ENCODE measurements around the gene DUSP2.

DUSP2 gene

DNA sequence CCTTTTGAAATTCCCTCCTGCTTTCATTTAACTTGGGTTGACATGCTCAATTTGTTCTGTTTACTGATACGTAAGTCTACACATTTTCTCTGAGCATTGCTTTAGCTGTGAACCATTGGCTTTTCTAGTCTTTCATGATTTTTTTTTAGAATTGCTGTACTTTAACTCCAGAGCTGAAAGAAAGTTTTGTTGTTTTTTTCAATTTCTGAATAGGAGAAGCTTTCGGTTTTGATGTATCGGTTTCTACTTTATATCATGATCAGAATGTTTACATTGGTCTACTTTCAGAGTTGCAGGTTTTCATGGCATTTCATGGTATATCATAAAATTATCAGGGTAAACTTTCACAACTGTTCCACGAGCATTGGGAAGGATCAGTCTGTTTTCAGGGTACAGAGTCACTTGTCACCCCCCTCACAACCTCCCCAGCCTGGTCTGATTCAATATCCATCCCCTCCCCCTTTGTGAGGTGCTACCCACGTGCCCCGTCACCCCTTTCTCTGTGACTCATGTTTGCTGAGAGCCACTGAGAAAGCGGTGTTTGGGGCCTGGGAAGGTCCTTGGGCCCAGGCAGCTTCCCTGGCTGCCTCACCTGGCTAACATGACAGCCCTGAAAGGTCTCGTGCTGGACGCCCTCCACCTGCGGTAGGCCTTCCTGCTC, 14.0 kb downstream of the DUSP2 start:
- DNase-seq: no peak

DNA sequence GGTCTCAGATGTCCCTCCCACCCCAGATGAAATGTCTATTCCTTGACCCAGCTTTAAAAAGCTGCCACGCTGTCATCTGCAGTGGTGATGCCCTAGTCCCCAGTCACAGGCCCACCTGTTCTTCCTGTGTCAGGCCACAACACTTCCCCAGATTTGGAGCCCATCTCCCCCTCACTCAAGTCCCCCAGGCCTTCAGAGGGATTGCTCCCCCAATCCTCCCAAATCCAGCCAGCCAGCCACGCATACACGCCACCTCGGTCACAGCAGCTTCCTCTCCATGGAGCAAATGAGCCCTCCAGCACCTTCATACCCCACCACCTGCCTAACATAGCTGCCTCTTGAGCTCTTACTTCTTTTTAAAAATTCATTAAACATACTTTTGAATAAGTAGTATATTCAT, 14.8 kb downstream of the DUSP2 start:
- no peak for DNase-seq

DNA sequence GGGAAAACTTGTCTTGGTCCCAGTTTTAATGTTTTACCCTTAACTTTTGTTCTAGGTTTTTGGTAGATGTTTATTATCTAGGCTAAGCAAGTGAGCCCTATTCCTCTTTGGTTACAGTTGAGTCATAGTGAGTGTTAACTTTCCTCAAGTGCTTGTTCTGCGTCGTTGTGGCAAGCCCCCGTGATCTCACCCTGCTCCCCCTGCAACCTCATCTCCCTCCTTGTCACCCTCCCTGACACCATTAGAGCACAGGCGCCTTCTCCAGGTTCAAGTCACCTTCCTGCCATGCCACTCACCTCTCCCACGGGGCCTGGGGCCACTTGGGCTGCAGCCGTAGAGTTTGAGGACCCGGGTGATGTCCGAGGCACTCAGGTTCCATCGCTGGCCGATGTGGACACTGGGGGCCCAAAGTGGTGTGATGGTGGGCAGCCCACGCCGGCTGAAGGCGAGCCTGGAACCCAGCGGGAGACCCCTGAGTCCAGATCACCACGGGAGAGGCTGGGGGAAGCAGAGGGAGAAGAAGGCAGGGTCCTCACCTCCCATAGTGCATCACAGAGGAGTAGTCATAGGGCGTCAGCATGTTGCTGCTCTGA, 15.6 kb downstream of the DUSP2 start:
- no peak for DNase-seq

DNA sequence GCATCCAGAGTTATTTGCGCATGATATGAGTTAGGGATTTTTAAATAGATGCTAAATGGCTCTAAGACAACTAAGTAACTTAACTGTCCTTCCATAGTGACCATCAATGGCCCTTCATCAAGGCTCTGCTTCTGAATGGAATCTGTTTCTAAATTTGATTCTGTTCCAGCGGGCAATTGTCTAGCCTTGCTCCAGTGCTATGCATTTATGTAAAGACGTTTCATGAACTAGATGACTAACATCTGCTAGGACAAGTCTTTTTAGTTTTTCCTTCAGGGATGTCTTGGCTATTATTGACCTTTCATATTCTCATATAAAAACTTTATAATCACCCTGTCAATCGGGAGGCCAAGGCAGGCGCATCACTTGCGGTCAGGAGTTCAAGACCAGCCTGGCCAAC, 16.8 kb downstream of the DUSP2 start:
- no peak for DNase-seq

DNA sequence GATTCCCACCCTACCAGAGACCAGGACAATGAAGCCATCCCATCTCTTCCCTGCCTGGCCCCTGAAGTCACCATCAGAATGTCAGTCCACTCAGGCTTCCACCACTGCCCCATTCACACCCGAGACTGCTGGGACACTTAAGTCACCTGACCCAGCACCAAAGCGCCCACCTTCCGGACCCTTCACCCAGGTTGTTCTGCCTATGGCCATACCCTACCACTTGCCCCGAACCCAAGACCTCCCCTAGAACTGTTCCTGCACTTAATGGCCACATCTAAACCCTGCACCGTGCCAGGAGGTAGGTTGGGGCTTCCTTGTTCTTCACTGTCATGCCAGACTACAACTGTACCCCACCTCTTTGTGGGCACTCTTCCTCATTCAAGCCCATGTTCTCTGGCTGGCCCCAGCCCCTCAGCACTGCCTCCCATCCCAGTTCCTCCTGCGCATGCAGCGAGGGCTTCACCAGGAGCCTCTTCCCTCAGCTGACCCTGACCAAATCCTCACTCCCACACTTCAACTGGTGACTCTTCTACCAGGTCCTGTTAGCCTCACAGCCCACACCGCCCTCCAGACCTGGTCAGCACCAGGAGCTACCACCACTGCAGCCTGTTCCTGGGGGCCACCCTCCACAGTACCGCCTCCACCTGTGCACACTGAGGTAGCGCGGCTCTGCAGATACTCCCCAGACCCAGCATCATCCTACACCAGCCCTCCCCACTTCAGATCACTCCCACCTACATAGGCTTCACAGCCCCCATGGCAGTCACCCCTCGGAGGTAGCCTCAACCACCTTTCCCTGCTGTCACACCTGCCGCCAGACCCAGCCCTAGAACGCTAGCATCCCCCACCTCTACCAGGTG, 20.6 kb downstream of the DUSP2 start:
- no peak for DNase-seq

DNA sequence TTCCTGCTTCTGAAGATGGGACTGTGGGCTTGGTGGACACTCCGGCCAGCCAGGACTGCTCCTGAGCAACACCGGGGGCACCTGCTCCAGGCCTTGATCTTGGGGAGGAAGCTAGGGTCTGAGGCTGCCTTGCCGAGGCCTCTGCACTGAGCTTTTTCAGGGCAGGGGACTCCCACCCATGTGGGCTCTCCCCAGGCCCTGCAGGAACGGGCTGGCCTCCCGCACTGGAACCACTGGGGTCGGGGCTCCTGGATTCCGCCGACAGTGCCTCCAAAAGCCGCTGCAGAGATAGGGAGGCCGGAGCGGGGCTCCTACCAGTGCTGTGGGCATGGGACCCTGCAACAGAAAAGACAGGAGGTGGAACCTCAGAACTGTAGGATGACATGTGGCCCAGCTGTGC, 21.3 kb downstream of the DUSP2 start:
- DNase-seq: no peak

DNA sequence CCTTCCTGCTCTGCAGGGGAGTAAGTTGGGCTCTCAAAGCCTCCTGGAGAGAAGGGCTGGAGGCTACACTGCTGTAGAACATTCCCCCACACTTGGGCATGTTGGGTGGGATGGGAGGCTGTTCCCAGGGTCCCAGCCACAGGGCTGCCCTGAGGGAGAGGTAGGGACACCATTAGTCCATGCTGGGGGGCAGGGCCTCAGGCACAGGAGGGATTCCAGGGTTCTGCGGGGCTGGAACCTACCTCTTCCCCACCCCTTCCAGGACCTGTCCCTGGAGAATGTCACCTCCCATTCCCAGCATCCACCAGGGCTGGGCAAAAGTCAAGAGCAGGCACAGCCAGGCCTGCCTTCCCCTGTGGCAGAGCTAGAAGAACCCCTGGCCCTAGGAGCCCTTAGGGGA, 21.9 kb downstream of the DUSP2 start:
- no peak for DNase-seq

DNA sequence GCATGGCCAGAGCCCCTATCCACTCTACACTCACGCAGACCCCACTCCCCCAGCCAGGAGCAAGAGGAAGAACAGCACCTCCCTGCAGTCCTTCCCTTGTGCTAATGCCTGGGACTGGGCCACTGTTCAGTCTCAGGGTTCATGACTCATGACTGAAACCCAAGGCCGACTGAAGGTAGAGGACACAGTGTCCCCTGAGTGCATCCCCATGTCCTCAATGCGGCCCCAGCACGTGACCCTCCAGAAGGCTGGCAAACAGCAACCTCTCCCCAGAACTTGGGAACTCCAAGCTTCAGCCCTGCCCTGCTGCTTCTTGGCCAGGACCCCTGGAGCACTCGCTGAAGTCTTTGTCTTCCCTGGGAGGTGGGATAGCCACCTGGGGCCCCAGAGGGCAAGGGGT, 22.8 kb downstream of the DUSP2 start:
- DNase-seq: no peak

DNA sequence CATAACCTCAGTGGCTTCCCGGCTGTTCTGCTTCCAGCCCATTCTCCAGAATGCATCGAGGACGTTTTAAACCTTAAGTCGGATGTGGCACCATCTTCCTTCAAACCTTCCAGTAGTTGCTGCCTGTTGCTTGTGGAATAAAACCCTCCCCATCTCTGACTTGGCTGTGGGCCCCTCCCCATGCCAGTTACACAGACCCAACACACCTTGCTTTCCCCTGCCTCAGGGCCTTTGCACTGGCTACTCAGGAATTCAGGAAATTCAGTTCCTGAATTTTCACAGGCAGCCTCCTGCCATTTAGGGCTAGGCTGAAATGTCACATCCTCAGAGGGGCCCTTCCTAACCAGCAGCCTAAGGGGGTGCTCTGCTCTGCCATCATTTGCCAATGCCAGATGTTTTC, 23.8 kb downstream of the DUSP2 start:
- no peak for DNase-seq

DNA sequence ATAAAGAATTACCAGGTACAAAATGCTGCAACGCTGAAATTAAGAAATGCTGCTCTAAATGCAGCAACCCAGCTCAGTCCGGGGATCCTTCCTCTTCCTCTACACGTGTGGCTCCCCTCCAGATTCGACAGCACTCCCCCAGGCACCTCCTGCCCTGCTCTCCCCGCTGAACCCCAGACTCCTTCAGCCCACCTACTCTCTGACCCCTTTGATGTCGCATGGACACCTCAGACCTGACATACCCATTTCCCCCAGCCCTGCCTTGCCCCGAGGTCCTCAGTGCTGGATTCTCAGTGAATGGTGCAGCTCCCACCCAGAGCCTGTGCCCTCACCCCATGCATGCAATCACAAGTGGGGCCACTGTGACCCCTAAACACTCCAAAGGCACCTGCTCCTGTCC, 24.2 kb downstream of the DUSP2 start:
- DNase-seq: no peak

DNA sequence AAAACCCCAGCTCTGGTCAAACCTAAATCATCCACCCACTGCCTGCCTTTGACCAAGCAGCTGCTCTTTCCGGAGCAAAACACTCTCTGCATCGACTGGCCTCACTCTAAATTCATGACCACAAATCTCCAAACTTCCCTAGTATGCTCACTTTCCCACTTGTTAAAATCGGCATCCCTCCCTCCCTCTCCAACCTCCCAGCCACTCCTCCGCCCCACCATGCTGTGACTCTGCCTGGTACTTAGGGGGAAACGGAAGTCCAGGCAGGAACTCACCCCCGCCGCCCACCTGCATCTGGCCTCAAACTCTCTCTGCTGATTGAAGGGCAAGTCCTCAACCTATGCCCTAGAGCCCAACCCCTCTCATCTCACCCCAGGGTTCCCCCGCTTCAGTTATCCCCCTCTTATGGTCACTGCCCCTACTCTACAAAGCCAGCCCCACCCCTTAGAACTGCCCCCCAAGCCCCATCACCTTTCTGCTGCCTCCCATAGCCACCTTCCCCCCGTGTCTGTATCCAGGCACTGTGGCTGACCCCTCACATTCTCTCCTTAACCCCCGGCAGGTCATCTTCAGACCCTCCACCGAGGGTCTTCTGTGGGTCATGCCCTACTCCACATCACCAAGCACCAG, 25.0 kb downstream of the DUSP2 start:
- no peak for DNase-seq

DNA sequence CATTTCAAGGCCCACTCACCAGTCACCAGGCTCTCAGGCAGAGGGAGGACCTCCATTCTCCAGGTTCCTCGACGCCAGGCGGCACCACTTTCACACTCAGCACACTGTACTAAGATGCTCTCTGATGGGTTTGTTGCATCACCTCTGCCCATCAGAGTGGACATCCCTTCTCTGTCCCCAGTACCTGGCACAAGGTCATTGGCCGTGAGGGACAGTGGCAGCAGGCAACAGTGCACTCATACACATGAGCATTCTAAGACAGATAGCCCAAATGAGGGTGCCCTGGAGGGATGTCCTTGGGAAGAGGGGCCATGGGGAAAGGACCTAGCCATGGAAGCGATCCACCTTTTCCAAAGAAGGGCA, 25.9 kb downstream of the DUSP2 start:
- no peak for DNase-seq

DNA sequence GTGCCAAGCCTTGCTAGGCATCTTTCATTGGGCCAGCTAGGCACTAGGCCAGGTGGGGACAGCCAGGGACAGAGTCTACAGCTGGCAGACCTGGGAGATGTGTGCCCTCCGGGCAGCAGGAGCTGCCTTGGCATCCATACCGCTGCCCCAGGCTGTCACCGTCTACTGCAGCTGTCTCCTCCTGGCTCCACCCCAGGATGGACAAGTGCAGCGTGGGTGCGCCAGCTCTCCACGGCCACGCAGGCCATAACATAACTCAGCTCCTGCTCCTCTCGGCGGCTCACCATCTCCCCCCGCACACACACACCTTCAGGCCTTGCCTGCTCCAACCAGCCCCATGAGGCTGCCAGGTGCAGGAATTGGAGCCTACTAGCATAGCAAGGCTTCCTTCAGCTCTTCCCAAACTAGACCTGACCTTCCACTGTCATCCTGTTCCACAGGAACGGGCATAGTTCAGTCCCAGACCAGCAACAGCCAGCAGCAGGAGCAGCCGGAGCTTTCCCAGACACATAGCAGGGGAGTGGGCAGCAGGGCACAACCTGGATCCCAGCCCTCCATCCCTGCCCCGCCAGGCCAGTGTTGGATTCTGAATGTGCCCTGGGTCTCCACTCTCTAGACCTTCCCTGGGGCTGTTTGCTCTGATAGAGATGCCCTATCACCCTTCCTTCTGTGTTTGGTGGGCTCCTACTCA, 26.4 kb downstream of the DUSP2 start:
- no peak for DNase-seq

DNA sequence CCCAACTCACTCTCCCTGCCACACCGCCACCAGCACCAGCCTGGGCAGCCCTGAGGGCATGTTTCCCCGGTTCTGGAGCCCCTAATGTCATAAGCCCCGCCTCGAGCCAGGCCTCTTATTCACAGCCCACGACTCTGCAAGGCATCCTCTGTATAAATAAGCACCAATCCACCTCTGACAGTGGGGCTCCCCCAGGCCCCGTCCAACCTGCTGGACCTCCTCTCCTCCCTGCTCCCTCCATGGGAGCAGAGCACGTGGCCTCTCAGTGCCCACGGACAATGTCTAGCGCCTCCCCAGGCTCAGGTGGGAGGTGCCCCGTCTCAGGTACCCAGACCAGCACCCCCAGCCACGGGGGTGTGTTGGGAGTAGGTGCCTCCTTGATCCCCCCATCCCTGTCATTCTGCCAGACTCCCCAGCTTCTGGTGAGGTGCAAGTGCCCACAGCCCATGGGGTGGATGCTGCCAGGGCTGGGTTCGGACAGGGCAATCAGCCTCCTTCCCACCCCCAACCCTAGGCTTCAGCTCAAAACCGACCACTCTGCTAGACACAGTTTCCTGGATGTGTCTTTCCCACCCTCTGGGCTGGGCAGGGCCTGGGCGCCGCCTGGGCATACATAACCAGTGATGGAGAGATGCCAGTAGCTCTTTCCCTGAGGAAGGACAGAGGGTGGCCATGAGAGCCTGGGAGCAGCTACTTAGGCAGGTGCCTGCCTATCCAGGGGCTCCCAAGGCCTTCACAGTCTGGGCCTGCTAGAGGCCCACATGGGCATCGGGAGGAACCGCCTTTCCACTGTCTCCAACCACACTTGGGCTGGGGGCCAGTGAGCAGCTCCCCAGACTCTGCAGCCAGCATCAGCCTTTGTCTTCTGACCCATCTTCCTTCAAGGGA, 27.3 kb downstream of the DUSP2 start:
- DNase-seq: no peak

DNA sequence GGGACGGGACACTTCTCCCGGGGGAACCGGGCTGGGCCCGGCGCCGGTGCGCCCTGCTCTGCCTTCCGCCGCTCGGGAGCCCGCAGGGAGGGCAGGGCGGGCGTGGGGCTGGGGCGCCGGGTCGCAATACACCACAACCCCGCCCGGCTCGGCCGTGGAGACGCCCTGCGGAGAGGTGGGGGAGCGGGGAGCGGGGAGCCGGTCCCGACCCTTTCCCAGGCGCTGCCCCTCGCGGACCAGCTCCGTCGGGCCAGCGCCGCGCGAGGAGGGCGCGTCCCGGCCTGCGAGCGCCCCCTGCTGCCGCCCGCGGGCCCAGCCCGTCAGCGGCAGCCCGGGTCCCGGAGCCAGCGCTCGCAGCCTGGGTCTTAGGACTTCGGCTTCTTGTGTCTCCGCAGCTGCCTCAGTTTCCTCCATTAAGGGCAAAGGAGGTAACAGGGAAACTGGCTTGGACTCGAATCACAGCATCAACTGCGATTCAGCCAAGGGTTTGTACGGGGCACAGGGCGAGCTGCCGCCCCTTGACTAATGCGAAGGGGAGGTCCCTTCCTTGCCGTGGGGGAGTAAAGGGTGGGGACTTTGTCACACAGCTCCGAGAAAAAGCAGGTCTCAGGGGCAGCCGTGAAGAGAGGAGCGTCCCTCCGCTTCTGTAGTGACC, 28.2 kb downstream of the DUSP2 start:
- DNase-seq: peak; percentile 28

DNA sequence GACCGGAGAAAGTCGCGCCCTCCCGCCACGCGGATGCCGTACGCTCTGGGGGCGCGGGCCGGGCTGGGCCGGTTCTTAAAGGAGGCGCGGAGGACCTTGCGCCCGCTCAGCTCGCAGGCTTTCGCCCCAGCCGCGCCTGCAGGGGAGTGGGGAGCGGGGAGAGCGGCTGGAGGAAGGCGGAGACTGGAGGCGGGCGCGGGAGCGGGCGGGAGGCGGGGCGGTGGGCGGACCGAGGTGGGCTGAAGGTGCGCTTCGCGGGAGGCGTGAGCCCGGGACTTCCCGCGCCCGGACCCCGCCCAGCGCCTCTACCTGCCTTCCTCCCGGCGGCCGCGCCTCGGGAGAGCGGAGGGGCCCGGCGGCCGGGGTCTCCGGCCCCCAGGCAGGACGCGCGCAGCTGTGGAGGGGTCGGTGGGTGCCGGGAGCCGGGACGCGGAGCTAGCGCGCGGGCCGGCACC, 28.8 kb downstream of the DUSP2 start, which contains the start of gene ADRA2B:
ADRA2B (minus strand) TSS at position 148 of the 455 bp plus-strand sequence. CDS start 422 bp downstream, outside the sequence.
- DNase-seq: peak; percentile 30

DNA sequence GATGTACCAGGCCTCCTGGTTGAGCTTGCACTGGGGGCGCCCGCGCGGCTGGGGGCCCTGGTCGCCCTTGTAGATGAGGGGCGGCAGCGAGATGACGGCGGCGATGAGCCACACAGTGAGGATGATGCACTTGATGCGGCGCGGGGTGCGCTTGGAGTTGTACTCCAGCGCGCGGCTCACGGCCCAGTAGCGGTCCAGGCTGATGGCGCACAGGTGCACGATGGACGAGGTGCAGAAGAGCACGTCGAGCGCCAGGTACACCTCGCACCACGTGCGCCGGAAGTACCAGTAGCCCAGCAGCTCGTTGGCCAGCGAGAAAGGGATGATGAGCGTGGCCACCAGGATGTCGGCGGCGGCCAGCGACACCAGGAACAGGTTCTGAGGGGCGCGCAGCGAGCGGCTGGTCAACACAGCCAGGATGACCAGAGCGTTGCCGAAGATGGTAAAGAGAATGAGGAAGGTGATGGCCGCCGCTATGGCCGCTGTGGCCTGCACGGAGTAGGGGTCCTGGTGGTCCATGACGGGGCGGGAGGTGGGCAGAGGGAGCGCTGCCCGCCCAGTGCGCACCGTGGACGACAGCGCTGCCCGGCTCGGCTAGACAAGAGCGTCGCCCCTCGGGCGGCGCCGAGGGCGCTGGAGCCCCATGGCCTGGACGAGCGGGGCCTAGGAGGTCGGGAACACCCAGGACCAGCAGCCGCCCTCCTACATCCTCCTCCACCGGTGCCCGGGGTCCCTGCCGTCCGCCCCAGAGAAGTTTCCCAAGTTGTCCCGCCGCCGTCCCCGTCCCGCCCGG, 29.4 kb downstream of the DUSP2 start:
- no peak for DNase-seq

DNA sequence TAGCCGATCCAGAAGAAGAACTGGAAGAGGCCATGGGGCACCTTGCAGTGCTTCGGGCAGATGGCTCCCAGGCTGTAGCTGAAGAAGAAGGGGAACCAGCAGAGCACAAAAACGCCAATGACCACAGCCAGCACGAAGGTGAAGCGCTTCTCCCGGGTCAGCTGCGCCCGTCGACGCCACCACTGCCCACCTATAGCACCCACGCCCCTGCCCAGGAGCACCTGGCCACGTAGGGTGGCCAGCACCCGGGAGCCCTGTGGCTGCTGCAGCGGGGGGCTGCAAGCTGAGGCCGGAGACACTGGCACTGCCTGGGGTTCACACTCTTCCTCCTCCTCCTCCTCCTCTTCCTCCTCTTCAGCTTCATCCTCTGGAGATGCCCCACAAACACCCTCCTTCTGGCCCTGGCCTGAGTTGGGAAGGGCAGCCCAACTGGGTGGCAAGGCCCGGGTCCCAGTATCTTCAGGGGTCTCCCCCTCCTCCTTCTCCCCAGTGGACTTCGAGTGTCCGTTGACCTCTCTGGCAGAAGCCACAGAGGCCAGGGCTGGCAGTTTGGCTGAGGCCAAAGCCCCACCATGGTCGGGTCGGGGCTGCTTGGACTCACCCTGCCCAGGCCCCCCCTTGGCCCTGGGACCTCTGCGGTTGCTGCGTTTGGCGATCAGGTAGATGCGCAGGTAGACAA, 30.2 kb downstream of the DUSP2 start:
- no peak for DNase-seq

DNA sequence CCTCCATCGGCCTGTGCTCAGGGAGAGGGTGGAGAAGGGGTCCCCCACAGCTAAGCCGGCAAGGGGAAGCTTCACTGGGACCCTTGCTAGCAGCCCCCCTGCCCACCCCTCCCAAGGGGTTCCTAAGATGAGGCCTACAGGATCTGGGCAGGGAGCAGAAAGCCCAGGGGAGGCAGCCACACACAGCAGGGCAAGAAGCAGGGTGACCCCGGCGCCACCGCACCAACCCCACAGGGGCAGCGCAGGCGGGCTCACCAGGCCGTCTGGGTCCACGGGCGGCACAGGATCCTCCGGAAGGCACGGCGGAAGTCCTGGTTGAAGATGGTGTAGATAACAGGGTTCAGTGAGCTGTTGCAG, 30.7 kb downstream of the DUSP2 start:
- DNase-seq: no peak

DNA sequence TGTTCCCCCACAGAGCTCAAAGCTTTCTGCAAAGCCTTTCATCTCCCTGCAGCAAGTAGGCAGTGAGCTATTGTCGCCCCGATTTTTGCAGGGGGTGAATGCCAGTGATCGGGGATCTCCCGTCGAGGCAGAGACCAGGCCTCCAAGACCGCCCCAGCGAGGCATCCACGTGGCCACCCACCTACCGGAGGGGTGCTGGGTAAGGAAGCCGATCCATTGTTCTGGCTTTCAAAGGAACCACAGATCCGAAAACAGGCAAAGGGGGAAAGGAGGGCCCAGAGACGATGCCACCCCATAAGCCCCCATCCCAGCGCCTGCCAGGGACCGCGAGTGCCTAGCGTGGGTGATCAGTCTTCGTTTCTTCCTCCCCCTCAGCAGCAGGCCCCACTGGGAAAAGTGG, 31.3 kb downstream of the DUSP2 start:
- no peak for DNase-seq
